MM.1S (cell line): Measurements from ENCODE around the gene CD1C.

Experiments
- EZH2 ChIP-seq: fragments of 300-600 bp; sonication (generic); optimal IDR thresholded peaks from 2 replicates; pipeline ENCODE3; 2017; ENCODE audit warnings: low read depth, mild to moderate bottlenecking, antibody characterized with exemption, low read length, mixed read lengths
- EZH2phosphoT487 ChIP-seq: fragments of 300-600 bp; sonication (generic); IDR thresholded peaks from 2 replicates; pipeline ENCODE4 v1.6.1; 2018; ENCODE audit warnings: antibody characterized with exemption, low read length
- TF ChIP-seq, protein P1 (sequence below): fragments of 300-600 bp; sonication (generic); IDR thresholded peaks from 2 replicates; pipeline ENCODE4 v1.5.1; 2016; ENCODE audit warnings: antibody characterized with exemption, low read length, mixed read lengths

DNA sequence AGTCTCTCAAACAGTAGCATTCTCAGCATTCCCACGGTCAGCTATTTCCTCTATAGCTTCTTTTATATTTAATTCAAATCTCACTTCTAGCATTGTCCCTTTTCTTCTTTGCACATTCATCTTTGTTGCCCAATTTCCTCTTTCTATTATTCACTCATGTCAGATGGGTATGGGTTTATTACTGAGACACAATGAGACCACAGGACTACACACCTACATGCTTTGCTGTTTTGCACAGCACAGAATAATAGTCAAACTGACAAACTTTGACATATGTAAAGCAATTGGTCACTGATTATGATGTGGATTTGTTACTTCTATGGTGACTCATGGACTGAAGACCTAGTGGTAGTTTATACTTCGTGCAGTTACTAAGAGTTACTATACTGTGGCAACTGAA, 5.8 kb upstream of the CD1C start:
- TF ChIP-seq, protein P1, sequence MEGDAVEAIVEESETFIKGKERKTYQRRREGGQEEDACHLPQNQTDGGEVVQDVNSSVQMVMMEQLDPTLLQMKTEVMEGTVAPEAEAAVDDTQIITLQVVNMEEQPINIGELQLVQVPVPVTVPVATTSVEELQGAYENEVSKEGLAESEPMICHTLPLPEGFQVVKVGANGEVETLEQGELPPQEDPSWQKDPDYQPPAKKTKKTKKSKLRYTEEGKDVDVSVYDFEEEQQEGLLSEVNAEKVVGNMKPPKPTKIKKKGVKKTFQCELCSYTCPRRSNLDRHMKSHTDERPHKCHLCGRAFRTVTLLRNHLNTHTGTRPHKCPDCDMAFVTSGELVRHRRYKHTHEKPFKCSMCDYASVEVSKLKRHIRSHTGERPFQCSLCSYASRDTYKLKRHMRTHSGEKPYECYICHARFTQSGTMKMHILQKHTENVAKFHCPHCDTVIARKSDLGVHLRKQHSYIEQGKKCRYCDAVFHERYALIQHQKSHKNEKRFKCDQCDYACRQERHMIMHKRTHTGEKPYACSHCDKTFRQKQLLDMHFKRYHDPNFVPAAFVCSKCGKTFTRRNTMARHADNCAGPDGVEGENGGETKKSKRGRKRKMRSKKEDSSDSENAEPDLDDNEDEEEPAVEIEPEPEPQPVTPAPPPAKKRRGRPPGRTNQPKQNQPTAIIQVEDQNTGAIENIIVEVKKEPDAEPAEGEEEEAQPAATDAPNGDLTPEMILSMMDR, result no peak
- TF ChIP-seq EZH2 (no peak), EZH2phosphoT487 (no peak)
